Thoracic aorta (tissue), 2 donors: ENCODE results near the gene PRKCB. TPM values are rescaled to one million over a fixed set of nuclear protein-coding genes. Genes with fewer than 3 reads are reported as not detected.

Source experiments
- ATAC-seq: fragments of 150-250 bp; one replicate; pipeline ENCODE4 v1.8.0; 2017; ENCODE audit warnings: low read depth; ENCODE audit not compliant: insufficient number of reproducible peaks, low FRiP score
- DNase-seq: peaks from one replicate; pipeline ENCODE4 v3.0.0-alpha.2; 2020; ENCODE audit warnings: low spot score
- H3K27ac ChIP-seq, 2 donors: fragments of 200-600 bp; sonication (generic); 1 replicate in 1 of 2; 2 replicates in 1 of 2; pipeline ENCODE4 v1.5.1; 2016; ENCODE audit warnings: mild to moderate bottlenecking in 2 of 2, moderate library complexity in 2 of 2
- H3K27me3 ChIP-seq: fragments of 200-600 bp; sonication (generic); replicated peaks from 2 replicates; pipeline ENCODE4 v1.6.0; 2016; ENCODE audit warnings: mild to moderate bottlenecking; ENCODE audit not compliant: insufficient read depth
- H3K36me3 ChIP-seq: fragments of 200-600 bp; sonication (generic); one replicate; pipeline ENCODE4 v1.5.1; 2016
- H3K4me1 ChIP-seq, 2 donors: fragments of 200-600 bp; sonication (generic); 1 replicate in 1 of 2; 2 replicates in 1 of 2; pipeline versions ENCODE4 v1.5.1 to v1.6.0; 2016; ENCODE audit warnings: low read depth in 2 of 2, mild to moderate bottlenecking in 1 of 2; ENCODE audit not compliant: control insufficient read depth in 1 of 2
- H3K4me3 ChIP-seq: fragments of 200-600 bp; sonication (generic); 2 replicates; pipeline ENCODE4 v1.5.1; 2016; ENCODE audit warnings: mild to moderate bottlenecking
- H3K9me3 ChIP-seq: fragments of 200-600 bp; sonication (generic); 2 replicates; pipeline ENCODE4 v1.5.1; 2016
- total RNA-seq, 2 donors: library from RNA; depleted of rRNA; stranded (reverse); fragments of >200 nt; gene quantifications; one replicate each; pipeline versions ENCODE4 v1.1.0 to v1.2.3, GENCODE V29; 2016
- TF ChIP-seq, protein P1 (sequence below): fragments of 200-600 bp; sonication (generic); IDR thresholded peaks from one replicate; pipeline ENCODE4 v1.5.1; 2019; ENCODE audit warnings: antibody characterized with exemption

The PRKCB gene
- total RNA-seq, 2 donors from 2014 or later, result 3.4 to 7.5 TPM

DNA sequence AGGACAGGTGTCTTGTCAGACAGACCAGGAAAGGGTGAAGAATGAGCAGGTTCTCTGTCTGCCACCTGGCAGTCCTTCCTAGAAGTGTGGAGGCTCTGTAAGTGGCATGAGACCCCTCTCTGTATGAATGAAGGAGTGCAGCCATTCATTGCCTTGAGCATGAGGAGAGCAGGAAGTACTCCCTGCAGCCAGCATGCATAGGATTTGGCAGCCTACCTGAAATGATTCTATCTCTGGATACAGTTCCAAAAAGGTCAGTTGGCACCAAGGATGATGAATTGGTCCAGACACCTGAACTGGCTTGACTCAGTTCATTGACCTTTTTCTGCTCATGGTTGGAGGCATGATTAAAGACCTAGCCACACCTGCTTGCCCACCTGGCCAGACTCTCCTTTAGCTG lies 163.0 kb downstream of the PRKCB start:
- TF ChIP-seq, protein P1, sequence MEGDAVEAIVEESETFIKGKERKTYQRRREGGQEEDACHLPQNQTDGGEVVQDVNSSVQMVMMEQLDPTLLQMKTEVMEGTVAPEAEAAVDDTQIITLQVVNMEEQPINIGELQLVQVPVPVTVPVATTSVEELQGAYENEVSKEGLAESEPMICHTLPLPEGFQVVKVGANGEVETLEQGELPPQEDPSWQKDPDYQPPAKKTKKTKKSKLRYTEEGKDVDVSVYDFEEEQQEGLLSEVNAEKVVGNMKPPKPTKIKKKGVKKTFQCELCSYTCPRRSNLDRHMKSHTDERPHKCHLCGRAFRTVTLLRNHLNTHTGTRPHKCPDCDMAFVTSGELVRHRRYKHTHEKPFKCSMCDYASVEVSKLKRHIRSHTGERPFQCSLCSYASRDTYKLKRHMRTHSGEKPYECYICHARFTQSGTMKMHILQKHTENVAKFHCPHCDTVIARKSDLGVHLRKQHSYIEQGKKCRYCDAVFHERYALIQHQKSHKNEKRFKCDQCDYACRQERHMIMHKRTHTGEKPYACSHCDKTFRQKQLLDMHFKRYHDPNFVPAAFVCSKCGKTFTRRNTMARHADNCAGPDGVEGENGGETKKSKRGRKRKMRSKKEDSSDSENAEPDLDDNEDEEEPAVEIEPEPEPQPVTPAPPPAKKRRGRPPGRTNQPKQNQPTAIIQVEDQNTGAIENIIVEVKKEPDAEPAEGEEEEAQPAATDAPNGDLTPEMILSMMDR, result no peak
- Histone ChIP-seq H3K9me3 (no peaks in the 10 kb centered on the region), H3K27me3 (no peaks in the 10 kb centered on the region), H3K4me1 (no peaks in the 10 kb centered on the region), H3K4me3 (no peak overlapping the region), H3K27ac (no peak overlapping the region), H3K36me3 (no peaks in the 10 kb centered on the region)
- ATAC-seq, result no peak
- DNase-seq, result no peak

DNA sequence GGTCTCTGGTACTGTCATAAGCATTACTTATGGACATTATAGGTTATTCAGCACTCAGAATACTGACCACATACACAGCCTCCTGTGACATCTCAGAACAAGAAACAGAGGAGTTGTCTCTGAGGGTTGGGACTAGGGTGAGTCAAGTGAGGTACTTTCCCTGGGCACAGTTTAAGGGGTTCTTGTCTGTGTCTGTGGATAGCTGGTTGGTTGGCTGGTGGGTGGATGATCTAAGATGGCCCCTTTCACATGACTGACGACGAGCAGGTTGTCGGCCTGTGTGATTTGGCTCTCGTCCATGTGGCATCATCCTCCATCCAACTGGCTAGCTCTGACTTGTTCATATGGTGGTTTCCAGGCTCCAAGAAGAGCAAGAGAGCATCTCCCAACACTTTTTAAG lies 163.9 kb downstream of the PRKCB start:
- TF ChIP-seq, protein P1, result no peak
- Histone ChIP-seq H3K9me3 (no peaks in the 10 kb centered on the region), H3K4me3 (no peak overlapping the region), H3K27me3 (no peaks in the 10 kb centered on the region), H3K27ac (no peak overlapping the region), H3K4me1 (no peaks in the 10 kb centered on the region), H3K36me3 (no peaks in the 10 kb centered on the region)
- no peak for ATAC-seq
- DNase-seq, result no peak

DNA sequence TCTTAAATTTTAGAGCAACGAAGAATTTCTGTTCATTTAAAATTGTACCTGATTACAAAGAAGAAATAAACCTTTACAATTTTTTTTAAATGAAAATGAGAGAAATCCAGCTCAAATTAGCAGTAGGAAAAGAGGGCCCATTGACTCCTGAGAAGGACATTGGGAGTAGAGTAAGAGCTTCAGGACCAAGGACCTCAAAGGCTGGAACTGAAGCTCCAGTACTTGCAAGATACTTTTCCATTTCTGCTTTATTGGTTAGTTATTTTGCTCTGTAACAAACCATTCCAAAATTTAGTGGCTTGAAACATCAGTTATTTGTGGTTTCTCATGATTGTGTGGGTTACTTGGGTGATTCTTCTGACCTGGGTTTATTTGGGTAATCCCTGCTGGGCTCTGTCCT lies 165.9 kb downstream of the PRKCB start:
- DNase-seq (no peak), ATAC-seq (no peak)

DNA sequence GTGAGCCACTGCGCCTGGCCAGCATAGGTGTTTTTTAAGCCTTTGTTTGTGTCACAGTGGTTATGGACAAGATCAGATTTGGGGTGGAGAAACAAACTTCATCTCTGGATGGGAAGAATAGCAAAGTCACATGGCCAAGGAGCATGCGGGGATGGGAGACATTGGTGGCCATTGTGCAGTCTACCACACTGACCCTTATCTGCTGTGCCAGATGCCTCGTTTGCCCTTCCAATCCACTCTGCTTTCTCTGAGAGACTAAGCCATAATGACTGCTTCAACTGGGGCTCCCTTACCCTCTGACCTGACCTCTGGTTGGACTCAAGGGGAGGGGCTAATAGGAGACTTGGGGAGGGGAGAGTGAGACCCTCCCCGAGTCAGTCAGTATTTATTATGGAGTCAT lies 166.8 kb downstream of the PRKCB start:
- Histone ChIP-seq H3K9me3 (no peaks in the 10 kb centered on the region), H3K27me3 (no peaks in the 10 kb centered on the region), H3K4me1 (no peaks in the 10 kb centered on the region), H3K4me3 (no peak overlapping the region), H3K36me3 (no peaks in the 10 kb centered on the region), H3K27ac (no peak overlapping the region)
- DNase-seq (no peak), ATAC-seq (no peak)
- TF ChIP-seq, protein P1, result no peak

More for the DNA sequence above, 165.9 kb downstream of the PRKCB start:
- no peaks in the 10 kb centered on the region for H3K9me3 ChIP-seq
- TF ChIP-seq, protein P1, result no peak
- H3K27ac ChIP-seq, result no peak overlapping the region
- no peak overlapping the region for H3K4me3 ChIP-seq
- no peaks in the 10 kb centered on the region for H3K27me3 ChIP-seq
- H3K4me1 ChIP-seq, result no peaks in the 10 kb centered on the region
- no peaks in the 10 kb centered on the region for H3K36me3 ChIP-seq

DNA sequence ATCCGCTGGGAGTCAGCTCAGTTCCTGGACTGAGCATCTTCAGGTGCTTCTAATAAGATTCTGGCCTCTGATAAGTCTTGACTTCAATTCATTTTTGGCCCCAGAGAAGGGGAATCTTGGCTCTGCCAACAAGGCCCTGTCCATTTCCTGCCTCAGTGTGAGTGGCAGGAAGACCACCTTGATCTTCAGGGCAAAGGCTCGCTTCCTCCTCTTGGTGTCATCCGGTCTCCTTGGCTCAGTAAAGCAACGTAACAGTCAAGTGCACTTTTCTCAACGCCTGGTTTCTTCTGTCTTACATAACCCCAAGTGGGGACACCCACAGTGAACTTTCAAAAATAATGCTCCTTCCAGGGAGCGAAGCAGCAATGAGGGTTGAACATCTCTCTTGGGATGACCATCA lies 169.8 kb downstream of the PRKCB start:
- H3K27ac ChIP-seq, result no peak overlapping the region
- H3K36me3 ChIP-seq, result no peaks in the 10 kb centered on the region
- DNase-seq (no peak), ATAC-seq (no peak)
- TF ChIP-seq, protein P1, result no peak
- H3K9me3 ChIP-seq, result no peaks in the 10 kb centered on the region
- H3K4me1 ChIP-seq, result no peaks in the 10 kb centered on the region
- H3K27me3 ChIP-seq, result no peaks in the 10 kb centered on the region
- H3K4me3 ChIP-seq, result no peak overlapping the region
